Spleen (tissue), 7 donors: ENCODE measurements around the gene ELF5.

Experiments
- CTCF ChIP-seq, 11 experiments: fragments of 200-600 bp in 7 of 11; fragments of 450-650 bp in 4 of 11; sonication (generic) in 4 of 11; IDR thresholded peaks in 8 of 11; conservative IDR thresholded peaks in 3 of 11; 1 replicate in 7 of 11; 2 replicates in 4 of 11; pipeline versions ENCODE4 v1.4.0 to v1.8.0; 2016 to 2021; ENCODE audit warnings: antibody characterized with exemption in 11 of 11, inconsistent platforms in 4 of 11, mild to moderate bottlenecking in 1 of 11
- POLR2A ChIP-seq, 3 donors: fragments of 450-650 bp; IDR thresholded peaks; one replicate each; pipeline ENCODE4 v1.5.1; 2017; ENCODE audit warnings: antibody characterized with exemption in 3 of 3, mild to moderate bottlenecking in 1 of 3
- POLR2AphosphoS5 ChIP-seq, 3 donors: sonication (generic); formaldehyde crosslinking; IDR thresholded peaks; one replicate each; pipeline ENCODE4 v1.5.1; 2017; ENCODE audit warnings: antibody characterized with exemption in 3 of 3
- donor health status: DM: no; HTN: no; CAD: no; lungs with moderate emphysema.
- donor health status: DM: no; HTN: no; CAD: no.
- donor health status: DM: no; HTN: no; CAD: no.

- TF ChIP-seq POLR2A (IDR thresholded peaks at IDR 0.05) (no peak), CTCF (IDR thresholded peaks at IDR 0.05 in 8 of 11, conservative IDR thresholded peaks at IDR 0.05 in 3 of 11) (no peak), POLR2AphosphoS5 (IDR thresholded peaks at IDR 0.05) (no peak)
Observed at GRCh38 chr11:34493926-34494595, 19.5 kb downstream of the ELF5 start.
